GM12891 (cell line): ENCODE results near the gene MXI1.

Experiments
- DNase-seq: peaks from one replicate; pipeline ENCODE4 v3.0.0; 2011; ENCODE audit warnings: low spot score; ENCODE audit not compliant: insufficient read length
- FAIRE-seq: peaks from 2 replicates; lab custom pipeline; 2011; peaks lifted over from hg19 to GRCh38; lab: Jason Lieb, UNC
- PAX5 ChIP-seq: IDR thresholded peaks from 2 replicates; pipeline ENCODE4 v1.6.1; 2011; ENCODE audit warnings: low read length, moderate library complexity, mild to moderate bottlenecking; ENCODE audit not compliant: insufficient read depth, severe bottlenecking
- POLR2A ChIP-seq: IDR thresholded peaks from 2 replicates; pipeline ENCODE4 v1.6.1; 2011; ENCODE audit warnings: low read depth, low read length, control low read depth
- POLR2AphosphoS5 ChIP-seq: IDR thresholded peaks from 2 replicates; pipeline ENCODE4 v1.6.1; 2011; ENCODE audit warnings: low read depth, low read length, control low read depth
- POU2F2 ChIP-seq: IDR thresholded peaks from 2 replicates; pipeline ENCODE4 v1.6.1; 2011; ENCODE audit warnings: low read depth, mild to moderate bottlenecking, control low read depth, low read length, moderate library complexity
- SPI1 ChIP-seq: IDR thresholded peaks from 2 replicates; pipeline ENCODE4 v1.6.1; 2011; ENCODE audit warnings: low read depth, low read length, control low read depth
- TAF1 ChIP-seq: IDR thresholded peaks from 2 replicates; pipeline ENCODE4 v1.6.1; 2011; ENCODE audit warnings: low read depth, low read length, control low read depth

MXI1 gene

DNA sequence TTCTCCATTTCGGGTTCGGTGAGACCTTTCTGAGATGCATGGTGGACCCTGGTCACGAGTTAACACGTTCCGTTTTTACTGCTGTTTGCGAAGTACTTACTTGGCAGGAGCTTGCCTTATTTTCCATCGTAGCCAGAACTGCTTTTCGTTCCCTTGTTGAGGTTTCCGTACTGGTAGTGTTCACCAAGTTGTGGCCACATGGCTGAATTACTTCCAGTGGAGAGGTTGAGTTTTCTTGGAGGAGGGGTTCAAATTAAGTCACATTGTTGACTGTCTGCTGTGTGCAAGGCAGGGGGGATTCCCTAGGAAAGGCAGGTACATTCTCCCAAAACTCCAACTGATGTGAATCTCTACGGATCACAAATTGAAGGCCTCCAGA, 4.0 kb downstream of the MXI1 start:
- FAIRE-seq (no peak), DNase-seq (no peak)
- TF ChIP-seq POU2F2 (no peak), TAF1 (no peak), SPI1 (no peak), POLR2A (no peak), POLR2AphosphoS5 (no peak), PAX5 (no peak)

DNA sequence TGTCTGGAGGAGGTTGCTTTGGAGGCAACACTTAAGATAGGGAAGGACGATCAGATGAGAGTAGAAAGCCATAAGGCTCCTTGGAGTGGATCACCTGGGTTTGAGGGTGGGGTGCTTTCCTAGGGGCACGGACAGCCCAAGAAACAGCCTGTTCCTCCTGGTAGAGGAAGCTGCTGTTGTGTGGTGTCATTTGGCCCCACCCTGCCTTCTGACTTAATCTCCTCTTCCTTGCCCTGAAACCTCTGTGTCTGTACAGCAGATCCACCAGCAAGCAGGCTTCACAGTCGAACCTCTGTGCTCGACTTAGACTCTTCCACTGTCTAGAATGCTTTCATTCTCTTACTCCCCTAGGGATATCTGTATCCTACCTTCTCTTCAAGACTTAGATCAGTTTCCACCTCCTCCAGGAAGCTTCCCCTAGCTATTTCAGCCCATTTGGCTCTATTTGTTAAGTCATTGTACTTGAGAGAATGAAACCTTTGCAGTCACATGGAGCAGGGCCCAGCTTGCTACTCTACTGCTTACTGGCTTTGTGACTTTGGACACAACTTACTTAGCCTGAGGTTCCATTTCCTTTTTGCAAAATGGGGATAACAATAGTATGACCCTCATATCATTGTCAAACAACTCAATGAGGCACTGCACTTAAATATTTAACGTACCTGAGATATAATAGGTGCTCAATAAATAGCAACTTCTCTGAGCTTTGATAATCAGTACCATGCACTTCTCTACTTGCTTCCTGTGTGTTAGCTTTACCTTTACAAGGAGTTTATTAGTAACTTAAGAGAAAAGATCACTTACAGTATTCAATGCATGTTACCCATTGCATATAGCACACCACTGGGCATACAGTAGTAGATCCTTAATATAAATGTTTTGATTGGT, 5.0 kb downstream of the MXI1 start:
- DNase-seq (no peak), FAIRE-seq (peak; percentile 74)

DNA sequence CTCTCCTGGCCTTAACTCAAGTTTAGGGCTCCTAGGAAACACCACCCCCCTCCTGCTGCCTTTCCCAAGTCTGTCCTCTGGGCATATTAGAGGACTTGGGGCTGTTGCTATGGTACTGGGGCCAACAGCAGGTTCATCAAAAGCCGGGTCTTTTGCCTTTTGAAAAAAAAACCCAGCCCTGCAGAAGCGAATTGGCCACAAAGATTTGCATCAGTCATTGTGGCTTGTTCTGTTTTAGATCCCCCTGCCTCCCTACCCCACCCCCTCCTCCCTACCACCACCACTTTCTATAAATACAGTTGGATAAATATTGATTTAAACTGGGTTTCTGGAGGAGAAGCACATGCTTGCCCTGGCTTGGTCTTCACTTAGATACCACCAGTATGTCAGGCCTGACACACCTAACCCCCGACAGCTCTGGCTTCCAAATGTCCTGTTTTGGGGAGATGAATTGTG, 7.0 kb downstream of the MXI1 start:
- DNase-seq (peak; percentile 37), FAIRE-seq (peak; percentile 71)
- TF ChIP-seq POU2F2 (peak; percentile 88; the same call in 1 of the 2 replicates), POLR2AphosphoS5 (no peak), TAF1 (no peak), POLR2A (no peak)

More for the DNA sequence above, 5.0 kb downstream of the MXI1 start:
- no peak for TF ChIP-seq POU2F2
- TF ChIP-seq SPI1: peak; percentile 23; the same call in 1 of the 2 replicates

DNA sequence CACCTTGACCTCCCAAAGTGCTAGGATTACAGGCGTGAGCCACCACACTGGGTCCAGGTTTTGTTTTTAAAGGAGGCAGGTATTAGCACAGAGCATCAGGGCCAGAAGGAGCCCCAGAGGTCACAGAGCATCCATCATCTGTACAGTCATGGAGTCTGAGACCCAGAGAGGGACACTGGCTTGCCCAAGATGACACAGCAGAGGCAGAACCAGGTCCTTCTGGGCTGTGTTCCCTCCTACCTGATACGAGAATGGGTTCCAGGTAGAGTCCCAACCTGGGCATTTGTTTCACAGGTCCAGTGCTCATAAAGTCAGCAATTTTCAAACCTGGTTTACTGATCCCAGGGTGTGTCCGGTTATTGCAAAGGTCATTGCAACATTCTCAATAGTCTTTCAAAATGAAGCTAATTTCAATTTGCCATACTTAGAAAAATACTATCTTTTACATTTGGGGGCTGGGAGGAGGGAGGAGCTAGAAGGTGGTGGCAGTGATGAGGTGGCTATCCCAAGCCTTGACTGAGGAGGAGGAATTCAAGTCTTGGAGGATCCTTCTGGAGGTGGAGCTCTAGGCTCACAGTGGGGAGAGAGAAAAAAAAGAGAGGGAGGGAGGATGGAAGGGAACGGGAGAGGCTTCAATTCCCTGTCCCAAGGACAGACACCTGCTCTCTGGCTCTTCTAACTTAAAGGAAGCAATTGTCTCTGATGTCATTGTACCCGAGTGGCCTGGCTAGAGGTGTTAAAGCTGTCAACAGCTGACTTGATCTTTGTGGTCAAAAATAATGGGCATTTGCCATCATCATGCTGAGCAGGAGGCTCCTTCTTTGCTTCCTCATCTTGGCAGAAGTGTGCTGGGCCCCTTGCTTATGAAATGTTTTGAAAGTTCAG, 8.1 kb downstream of the MXI1 start:
- FAIRE-seq (no peak), DNase-seq (no peak)
- TF ChIP-seq SPI1 (no peak), PAX5 (no peak), POLR2AphosphoS5 (no peak), POU2F2 (no peak), TAF1 (no peak), POLR2A (no peak)

DNA sequence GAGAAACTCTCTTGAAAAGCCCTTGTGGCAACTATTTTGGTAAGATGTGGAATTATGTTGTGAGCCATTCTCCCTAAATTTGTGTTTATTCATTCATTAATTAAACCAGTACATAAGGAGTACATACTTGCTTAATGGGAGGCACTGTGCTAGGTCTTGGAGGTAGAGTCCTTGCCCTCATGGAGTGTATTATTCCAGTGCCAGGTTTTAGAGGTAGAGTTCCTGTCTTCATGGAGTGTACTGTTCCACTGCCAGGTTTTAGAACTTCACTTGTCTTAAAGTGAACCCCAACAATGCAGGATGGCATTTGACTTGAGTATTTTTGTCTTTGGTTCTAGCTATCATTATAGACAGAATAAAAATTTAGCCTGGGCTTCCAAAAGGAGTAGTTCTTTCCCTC, 8.8 kb downstream of the MXI1 start:
- FAIRE-seq (no peak), DNase-seq (no peak)
- TF ChIP-seq POLR2AphosphoS5: no peak
- TF ChIP-seq POLR2A: no peak
- TF ChIP-seq POU2F2: no peak
- no peak for TF ChIP-seq PAX5
- no peak for TF ChIP-seq SPI1
- no peak for TF ChIP-seq TAF1

DNA sequence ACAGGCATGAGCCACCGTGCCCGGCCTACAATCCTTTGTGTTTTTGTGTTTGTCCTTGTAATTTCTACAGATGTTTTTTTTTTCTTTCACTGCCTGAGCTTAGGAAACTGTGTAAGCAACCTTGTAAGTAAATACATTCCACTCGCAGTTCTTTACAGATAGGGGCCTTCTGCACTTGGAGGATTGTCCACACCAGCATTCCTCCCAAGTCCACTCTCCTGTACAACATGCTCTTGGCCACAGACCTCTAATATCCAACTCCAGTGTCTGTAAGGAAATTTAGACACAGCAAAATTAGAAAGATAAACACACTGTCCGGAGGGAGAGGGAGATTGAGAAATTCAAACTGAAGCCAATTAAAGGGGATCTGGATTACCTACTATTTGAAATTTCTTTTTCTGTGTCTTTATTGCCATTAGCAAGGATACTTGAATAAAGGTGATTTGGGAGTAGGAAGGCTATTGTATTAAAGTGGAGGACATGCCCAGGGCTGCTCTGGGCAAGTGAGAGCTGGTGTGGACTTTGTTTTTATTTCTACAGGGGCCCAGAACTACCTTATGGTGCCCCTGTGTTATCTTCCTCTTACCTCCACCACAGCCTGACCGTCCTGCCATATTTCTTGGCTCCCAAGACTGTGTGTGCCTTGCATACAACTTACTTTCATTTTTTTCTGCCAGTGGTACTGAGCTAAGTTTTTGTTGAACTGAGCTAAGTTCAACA, 9.7 kb downstream of the MXI1 start:
- TF ChIP-seq POLR2AphosphoS5: no peak
- TF ChIP-seq SPI1: no peak
- TF ChIP-seq POU2F2: no peak
- TF ChIP-seq POLR2A: no peak
- no peak for TF ChIP-seq PAX5
- no peak for TF ChIP-seq TAF1
- no peak for DNase-seq
- FAIRE-seq: no peak

DNA sequence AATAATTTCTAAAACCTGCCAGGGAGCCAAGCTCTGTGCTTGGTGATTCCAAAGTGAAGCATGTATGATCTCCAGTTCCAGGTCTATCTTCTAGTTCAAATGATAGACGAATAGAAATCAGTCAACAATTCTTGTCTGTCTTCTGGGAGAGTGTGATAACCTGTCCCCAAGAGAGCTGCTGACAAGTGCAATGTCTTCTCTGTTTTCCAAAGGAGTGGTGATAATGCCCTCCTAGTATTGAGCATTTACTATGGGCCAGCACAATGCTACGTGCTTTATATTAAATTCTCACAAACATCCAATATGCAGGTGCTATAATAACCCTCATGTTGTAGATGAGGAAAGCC, 10.2 kb downstream of the MXI1 start:
- FAIRE-seq: no peak
- TF ChIP-seq POU2F2 (no peak), POLR2A (no peak), POLR2AphosphoS5 (no peak), TAF1 (no peak), PAX5 (no peak), SPI1 (no peak)
- DNase-seq: no peak

DNA sequence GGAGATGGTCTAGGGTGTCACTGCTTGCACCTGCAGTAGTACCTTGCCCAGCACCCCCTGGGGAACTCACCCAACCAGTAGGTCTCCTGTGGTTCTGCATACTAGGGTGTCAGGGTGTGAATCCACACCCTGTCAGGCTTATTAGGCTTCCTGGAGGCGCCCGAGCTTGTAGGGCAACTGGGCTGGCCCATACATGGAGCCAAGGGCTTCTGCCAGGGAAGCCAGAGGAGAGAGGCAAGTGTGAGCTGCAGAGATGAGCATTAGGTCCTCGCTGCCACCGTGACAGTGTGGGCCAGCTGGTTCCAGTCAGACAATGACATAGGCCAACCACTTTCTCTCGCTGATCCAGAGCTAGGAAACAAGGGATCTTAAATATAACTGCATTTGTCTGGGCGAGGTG, 11.2 kb downstream of the MXI1 start:
- DNase-seq (no peak), FAIRE-seq (no peak)
- TF ChIP-seq SPI1 (no peak), TAF1 (no peak), POLR2AphosphoS5 (no peak), POLR2A (no peak), PAX5 (no peak), POU2F2 (no peak)

DNA sequence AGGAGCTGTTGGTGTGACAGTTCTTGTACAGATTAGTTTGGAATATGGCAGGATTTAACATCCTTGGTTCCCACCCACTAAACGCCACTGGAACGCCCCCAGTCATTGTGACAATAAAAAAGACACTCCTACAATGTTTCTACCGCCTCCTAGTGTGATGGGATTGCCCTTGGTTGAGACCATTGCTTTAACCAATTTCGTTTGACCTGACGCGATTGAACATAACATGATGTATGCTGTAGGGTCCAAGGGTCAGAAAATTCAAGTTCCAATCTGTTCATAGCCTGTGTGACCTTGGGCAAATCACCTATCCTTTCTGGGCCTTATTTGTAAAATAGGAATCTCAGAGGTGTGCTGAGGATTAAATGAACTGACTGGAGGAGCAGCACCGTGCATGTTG, 12.5 kb downstream of the MXI1 start:
- no peak for TF ChIP-seq PAX5
- TF ChIP-seq POLR2AphosphoS5: no peak
- FAIRE-seq (no peak), DNase-seq (no peak)
